GM19023 (cell line): ENCODE measurements around the gene MAP3K3.

ENCODE experiments used
- ATAC-seq: cut with Tn5 transposase; IDR thresholded peaks from one replicate; pipeline ENCODE4 v1.9.1; 2021; ENCODE audit warnings: mild to moderate bottlenecking, moderate library complexity; ENCODE audit not compliant: unreplicated experiment

MAP3K3 gene

DNA sequence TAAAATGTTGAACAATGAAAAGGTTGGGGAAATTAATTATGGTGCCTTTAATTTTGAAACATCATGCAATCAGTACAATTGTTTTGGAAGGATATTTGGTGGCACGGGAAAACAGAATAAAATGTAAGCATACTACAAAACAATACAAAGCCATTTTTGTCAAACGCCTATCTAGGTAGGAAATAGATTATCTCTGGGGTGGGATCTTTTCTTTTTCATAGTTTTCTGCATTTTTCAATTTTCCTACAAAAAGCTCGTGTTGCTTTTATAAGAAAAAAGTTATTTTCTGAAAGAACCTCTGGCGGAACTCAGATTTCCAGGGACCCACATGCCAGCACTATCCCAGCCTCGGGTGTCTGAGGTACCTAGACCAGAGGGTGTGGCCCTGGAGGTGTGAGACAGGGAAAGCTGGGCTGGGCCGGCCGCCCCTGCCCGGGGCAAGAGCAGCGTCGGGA, 961 bp upstream of the MAP3K3 start:
- no peak for ATAC-seq

DNA sequence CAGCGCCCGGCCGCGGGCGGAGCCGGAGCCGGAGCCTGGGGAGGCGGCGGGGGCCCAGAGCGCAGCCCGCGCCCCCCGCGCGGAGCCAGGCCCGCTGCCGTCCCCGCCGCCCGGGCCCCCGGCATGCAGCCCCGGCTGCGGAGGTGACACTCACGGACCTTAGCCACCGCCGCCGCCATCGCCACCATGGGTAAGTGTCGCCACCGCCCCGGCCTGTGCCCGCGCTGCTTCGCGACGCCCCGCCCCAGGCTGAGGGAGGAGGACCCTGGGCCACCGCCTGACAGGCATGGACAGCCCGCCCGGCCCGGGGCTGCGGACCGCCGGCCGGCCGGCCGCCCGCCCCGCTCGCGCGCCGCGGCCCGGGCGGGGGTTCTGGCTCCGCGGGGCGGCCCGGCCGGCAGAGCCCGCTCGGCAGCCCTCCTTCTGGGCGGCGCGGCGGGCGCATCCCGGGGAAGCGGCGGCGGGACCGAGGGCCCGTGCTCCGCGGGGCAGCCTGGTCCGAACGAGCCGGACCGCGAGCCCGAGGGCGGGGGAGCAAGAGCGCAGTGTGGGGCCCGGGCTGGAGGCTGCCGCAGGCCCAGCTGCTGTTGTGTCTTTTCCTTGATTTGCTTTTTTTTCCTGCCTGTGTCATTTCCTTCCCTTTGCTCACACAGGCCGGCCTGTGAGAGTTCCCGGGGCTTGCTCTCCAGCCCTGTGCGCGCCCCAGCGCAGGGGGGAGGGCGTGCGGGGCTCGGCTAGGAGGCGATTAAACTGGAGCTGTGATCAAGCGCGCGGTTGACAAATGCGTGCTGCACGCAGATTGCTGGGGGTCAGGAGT, 565 bp downstream of the MAP3K3 start:
- ATAC-seq, result peak; percentile 31

DNA sequence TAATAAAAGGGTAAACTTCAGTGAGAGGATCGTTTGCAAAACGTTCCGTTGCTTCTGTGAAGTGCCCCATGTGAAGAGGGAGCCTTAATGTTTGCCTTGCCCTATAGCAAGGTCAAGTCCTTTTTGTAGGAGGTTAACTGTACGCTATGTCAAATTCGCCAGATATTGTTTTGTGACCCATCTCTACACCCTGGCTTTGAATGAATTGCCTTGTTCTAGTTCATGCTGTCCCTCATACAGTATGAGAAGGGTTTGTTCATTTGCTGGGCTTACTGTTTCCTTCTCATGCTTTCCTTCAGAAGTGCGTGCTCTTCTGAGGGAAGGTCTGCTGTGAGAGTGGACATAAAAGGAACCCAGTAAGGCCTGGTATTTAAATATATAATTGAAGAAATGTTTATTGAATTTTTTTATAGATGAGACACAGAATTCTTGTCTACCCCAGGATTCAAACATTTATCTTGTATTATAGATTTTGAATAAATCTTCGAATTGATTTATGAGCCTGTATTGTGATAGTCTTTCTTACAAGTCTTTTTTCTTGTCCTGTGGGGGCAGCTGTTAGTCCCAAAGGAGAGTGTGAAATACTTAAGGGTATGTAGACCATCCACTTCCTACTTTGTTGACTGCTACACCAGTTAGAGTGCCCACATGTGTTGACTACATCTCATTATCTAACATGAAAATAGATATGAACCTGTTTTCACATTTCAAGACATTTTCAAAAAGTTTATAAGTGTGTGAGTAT, 1.7 kb downstream of the MAP3K3 start:
- no peak for ATAC-seq

- no peak for ATAC-seq
These were observed 2.3 kb downstream of the MAP3K3 start for GRCh38 chr17:63624531-63624880.

DNA sequence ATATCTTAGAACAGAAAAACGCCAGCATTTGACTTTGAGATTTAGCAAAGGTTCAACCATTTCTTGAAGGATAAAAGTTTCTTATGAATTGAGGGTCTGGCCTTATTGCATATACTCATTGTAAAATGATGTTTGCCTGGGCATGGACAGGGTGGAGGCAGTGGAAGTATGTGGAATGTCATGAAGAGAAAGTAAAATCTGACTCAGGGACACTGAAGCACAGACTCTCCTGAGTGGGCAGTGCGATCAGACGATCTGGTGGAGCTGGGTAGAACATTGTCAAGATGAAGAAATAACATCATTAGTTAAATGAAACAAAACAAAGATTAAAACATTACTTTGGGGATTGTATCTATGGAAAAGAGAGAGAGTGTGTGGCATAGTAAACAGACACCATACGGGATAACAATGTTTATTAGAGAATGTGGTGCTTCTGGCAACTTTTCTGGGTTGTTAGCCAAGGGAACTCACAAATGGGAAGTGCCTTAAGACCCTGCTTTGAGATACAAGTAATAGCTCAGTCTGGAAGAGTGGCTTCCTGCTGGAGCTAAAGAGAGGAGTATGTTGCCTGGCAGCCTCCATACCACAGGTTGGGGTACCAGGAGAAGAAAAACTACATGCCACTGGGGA, 4.4 kb downstream of the MAP3K3 start:
- no peak for ATAC-seq

DNA sequence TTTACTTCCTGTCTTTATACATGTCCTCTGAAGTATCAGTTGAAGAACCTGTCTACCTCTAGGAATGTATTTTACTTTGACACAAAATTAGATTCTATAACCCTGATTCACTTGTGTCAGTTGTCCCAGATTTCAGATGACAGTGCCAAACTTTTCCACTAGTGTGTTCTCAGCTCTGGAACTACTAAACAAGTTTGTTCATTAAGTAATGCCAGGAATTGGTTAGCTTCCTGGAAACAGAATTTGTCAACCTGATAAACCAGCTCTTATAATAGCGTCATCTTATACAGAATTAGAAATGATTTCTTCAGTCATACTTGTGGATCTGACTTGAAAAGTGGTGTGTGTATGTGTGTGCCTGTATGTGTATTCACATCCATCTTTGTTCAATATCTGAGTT, 7.4 kb downstream of the MAP3K3 start:
- no peak for ATAC-seq

DNA sequence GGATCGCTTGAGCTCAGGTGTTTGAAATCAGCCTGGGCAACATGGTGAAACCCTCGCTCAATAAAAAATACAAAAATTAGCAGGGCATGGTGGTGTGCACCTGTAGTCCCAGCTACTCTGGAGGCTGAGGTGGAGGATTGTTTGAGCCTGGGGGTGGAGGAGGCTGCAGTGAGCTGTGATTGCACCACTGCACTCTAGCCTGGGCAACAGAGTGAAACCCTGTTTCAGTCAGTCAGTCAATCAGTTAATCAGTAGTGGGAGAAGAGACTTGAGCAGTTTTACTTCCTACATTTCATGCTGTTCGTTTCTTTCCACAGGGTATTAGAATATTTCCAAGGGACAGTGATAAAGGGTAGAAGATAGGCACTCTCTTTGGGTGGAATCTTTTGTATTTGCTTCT, 8.8 kb downstream of the MAP3K3 start:
- no peak for ATAC-seq

- ATAC-seq, result no peak
These were observed 9.4 kb downstream of the MAP3K3 start for GRCh38 chr17:63631626-63632025.

DNA sequence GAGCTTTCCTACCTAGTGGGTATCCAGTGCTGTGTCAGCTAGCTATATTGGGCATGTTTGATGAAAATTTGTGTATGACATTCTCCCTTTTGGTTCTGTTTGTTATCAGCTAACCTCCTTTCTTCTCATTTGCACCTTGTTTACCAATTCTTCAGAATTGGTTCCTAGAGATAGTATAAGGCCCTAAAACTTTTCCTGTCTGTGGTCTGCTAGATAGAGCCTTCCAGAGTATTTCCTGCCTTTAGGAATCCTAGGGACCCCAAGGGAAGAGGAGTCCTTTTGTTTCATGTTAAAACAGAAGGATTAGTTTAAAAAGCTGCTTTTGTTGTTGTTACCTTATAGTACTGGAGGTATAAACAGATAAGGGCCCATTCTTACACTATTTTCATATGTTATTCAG, 11.5 kb downstream of the MAP3K3 start:
- no peak for ATAC-seq

- ATAC-seq, result no peak
These were observed 11.9 kb downstream of the MAP3K3 start for GRCh38 chr17:63634163-63634562.

GRCh38 chr17:63634816-63635215, 12.6 kb downstream of the MAP3K3 start:
- ATAC-seq, result no peak

- ATAC-seq, result no peak
These were observed 13.1 kb downstream of the MAP3K3 start for GRCh38 chr17:63635290-63635689.

DNA sequence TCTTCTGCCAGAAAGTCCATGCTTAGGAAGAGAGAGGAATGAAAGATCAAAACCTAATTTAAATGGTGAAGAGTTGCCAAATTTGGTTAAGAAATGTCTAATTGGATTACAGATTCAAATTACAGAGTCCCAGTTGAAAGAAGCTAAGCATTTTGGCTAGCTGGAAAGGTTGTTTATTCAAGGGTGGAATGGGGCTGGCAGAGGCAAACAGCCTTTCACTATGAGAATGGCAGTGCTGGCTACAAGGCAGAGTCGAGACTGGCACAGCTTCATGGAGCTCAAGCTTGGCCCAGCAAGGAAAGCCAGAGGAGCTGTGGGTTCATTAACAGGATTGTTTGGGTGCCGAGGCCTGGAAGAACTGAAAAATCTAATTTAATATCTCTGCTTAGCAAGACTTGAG, 13.6 kb downstream of the MAP3K3 start:
- no peak for ATAC-seq

DNA sequence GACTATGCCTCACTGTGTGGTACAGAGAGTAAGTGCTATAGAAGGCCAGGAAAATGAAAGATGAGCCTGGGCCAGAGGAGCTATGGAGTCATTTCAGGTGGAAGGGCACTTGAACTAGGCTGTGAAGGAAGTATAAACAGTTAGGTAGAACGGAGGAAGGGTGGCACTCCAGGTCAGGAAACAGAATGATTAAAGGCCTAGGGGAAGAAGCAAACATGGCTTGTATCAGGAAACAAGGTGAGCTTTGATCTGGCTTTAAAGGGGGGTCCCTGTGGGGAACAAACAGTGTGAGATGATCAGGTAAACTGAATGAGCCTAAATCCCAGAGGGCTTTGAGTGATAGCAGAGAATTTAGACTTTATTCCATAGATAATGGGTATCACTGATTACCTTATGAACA, 16.9 kb downstream of the MAP3K3 start:
- ATAC-seq, result no peak

- ATAC-seq, result no peak
These were observed 17.8 kb downstream of the MAP3K3 start for GRCh38 chr17:63640038-63640437.

- ATAC-seq, result no peak
These were observed 19.7 kb downstream of the MAP3K3 start for GRCh38 chr17:63641692-63642448.

DNA sequence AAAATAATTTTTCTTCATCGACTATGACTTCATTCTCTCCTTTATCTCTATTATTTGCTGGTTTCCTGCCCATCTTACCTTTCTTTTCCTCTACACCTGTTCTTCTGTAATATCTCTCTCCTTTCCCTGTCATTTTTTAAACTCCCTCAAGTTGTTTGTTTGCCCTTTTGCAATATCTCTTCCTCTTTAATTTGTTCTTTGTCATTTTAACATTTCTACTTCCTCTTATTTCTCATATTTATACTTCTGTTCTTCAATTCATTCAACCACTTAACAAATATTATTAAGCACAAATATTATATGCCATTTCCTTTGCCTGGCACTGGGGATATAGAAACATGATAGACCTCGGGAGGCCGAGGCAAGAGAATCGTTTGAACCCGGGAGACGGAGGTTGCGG, 22.6 kb downstream of the MAP3K3 start:
- ATAC-seq, result no peak

- peak; percentile 57 for ATAC-seq
These were observed 23.7 kb downstream of the MAP3K3 start for GRCh38 chr17:63645775-63646487.

GRCh38 chr17:63646488-63646806, 24.2 kb downstream of the MAP3K3 start:
- peak; percentile 59 for ATAC-seq

GRCh38 chr17:63647065-63647725, 25.0 kb downstream of the MAP3K3 start:
- ATAC-seq, result no peak
